K562 (cell line): Measurements from ENCODE around the gene KCNK7. TPM values are rescaled to one million over a fixed set of nuclear protein-coding genes. Genes with fewer than 3 reads are reported as not detected.
A peak's percentile ranks its signal among the peaks of the same experiment; 100 is the strongest.

Experiments used
- ETV5 ChIP-seq: sonication (generic); formaldehyde crosslinking; IDR thresholded peaks from 2 replicates; pipeline ENCODE4 v1.4.0; 2020; ENCODE audit warnings: low read depth, mild to moderate bottlenecking, missing genetic modification reagents
- FOXJ3 ChIP-seq: sonication (generic); formaldehyde crosslinking; IDR thresholded peaks from 2 replicates; pipeline ENCODE4 v1.4.0; 2020; ENCODE audit warnings: mild to moderate bottlenecking, missing genetic modification reagents
- HMG20A ChIP-seq: fragments of 450-650 bp; formaldehyde crosslinking; conservative IDR thresholded peaks from 2 replicates; pipeline ENCODE4 v1.4.0; 2020; ENCODE audit warnings: mild to moderate bottlenecking, mixed read lengths
- HMGN3 ChIP-seq: IDR thresholded peaks from 2 replicates; pipeline ENCODE4 v1.6.1; 2011; ENCODE audit warnings: borderline replicate concordance, low read depth, mild to moderate bottlenecking, mixed read lengths, low read length; ENCODE audit not compliant: insufficient read length; ENCODE audit errors: extremely low read depth
- HNRNPK ChIP-seq: fragments of 200-400 bp; formaldehyde crosslinking; IDR thresholded peaks from one replicate; pipeline ENCODE4 v1.6.1; 2018; ENCODE audit warnings: mild to moderate bottlenecking, low read depth, low read length; ENCODE audit not compliant: poor library complexity, severe bottlenecking
- ILK ChIP-seq: fragments of 450-650 bp; IDR thresholded peaks from 2 replicates; pipeline ENCODE4 v1.6.1; 2016; ENCODE audit warnings: missing genetic modification characterization, low read depth, mild to moderate bottlenecking, missing compliant biosample characterization, moderate library complexity, borderline replicate concordance
- MEF2A ChIP-seq: IDR thresholded peaks from 2 replicates; pipeline ENCODE4 v1.6.1; 2011; ENCODE audit warnings: low read depth, mild to moderate bottlenecking, low read length, moderate library complexity; ENCODE audit not compliant: control insufficient read depth
- NCOA6 ChIP-seq: fragments of 450-650 bp; IDR thresholded peaks from 2 replicates; pipeline ENCODE4 v1.6.1; 2017; ENCODE audit warnings: mild to moderate bottlenecking
- NR2F6 ChIP-seq: fragments of 450-650 bp; formaldehyde crosslinking; IDR thresholded peaks from 2 replicates; pipeline ENCODE4 v1.4.0; 2020; ENCODE audit warnings: mild to moderate bottlenecking
- RBM17 ChIP-seq: fragments of 200-400 bp; formaldehyde crosslinking; IDR thresholded peaks from 2 replicates; pipeline ENCODE4 v1.6.1; 2017; ENCODE audit warnings: low read depth, mild to moderate bottlenecking, low read length, borderline replicate concordance
- SMAD4 ChIP-seq: fragments of 250-450 bp; sonication (Bioruptor Pico); conservative IDR thresholded peaks from 2 replicates; pipeline ENCODE4 v1.8.0; 2021; ENCODE audit warnings: inconsistent platforms, mild to moderate bottlenecking, moderate library complexity
- SMARCC2 ChIP-seq: fragments of 450-650 bp; IDR thresholded peaks from 2 replicates; pipeline ENCODE4 v1.6.1; 2017; ENCODE audit warnings: antibody characterized with exemption, moderate library complexity, mild to moderate bottlenecking, low read depth
- SRSF7 ChIP-seq: fragments of 200-400 bp; formaldehyde crosslinking; optimal IDR thresholded peaks from 2 replicates; pipeline ENCODE3; 2017; ENCODE audit warnings: mild to moderate bottlenecking, low read depth, low read length
- TAF1 ChIP-seq: IDR thresholded peaks from 2 replicates; pipeline ENCODE4 v1.6.1; 2011; ENCODE audit warnings: mild to moderate bottlenecking, low read length, moderate library complexity; ENCODE audit not compliant: insufficient read depth, control insufficient read depth, severe bottlenecking; ENCODE audit errors: extremely low read depth
- TAF7 ChIP-seq: fragments of 450-650 bp; IDR thresholded peaks from 2 replicates; pipeline ENCODE4 v1.6.1; 2016; ENCODE audit warnings: missing genetic modification characterization, missing compliant biosample characterization
- TRIM28 ChIP-seq: fragments of 450-650 bp; IDR thresholded peaks from 2 replicates; pipeline ENCODE4 v1.6.1; 2017
- ZC3H8 ChIP-seq: fragments of 450-650 bp; IDR thresholded peaks from 2 replicates; pipeline ENCODE4 v1.6.1; 2017
- ZNF174 ChIP-seq: fragments of 250-450 bp; sonication (Bioruptor Pico); IDR thresholded peaks from 2 replicates; pipeline ENCODE4 v1.4.0; 2020; ENCODE audit warnings: mild to moderate bottlenecking
- ZNF436 ChIP-seq: fragments of 250-450, 450-650 bp; sonication (Bioruptor Pico); formaldehyde crosslinking; IDR thresholded peaks from 2 replicates; pipeline ENCODE4 v1.7.0; 2020; ENCODE audit warnings: mild to moderate bottlenecking
- ZNF57 ChIP-seq: fragments of 450-650 bp; formaldehyde crosslinking; IDR thresholded peaks from 2 replicates; pipeline ENCODE4 v1.4.0; 2020; ENCODE audit warnings: mild to moderate bottlenecking, moderate library complexity
- polyA plus RNA-seq, 8 experiments: library from polyadenylated mRNA; depleted of rRNA in 4 of 8; stranded (reverse) in 5 of 8; unstranded in 3 of 8; fragments of >200 nt; fragmentation: Nextera tagmentation in 2 of 8; fragmentation: Illumina TruSeq in 1 of 8; extraction: Ambion mirVana in 2 of 8; extraction: Trizol in 1 of 8; gene quantifications; 2 replicates each; pipeline versions ENCODE4 v1.2.1 to v1.2.3, GENCODE V29; 2011 to 2014; ENCODE audit warnings: inconsistent platforms in 1 of 8, missing spikeins in 1 of 8
- total RNA-seq, 7 experiments: library from RNA; depleted of rRNA in 6 of 7; stranded (reverse); fragments of >200 nt in 6 of 7; fragmentation: Illumina TruSeq in 2 of 7; extraction: Trizol in 2 of 7; gene quantifications; 2 replicates each; pipeline versions ENCODE4 v1.2.1 to v1.2.3, GENCODE V29; 2011 to 2021; ENCODE audit warnings: low replicate concordance in 1 of 7
- TF ChIP-seq, protein P1 (sequence below): sonication (generic); IDR thresholded peaks from 2 replicates; pipeline ENCODE4 v1.6.1; 2016
- TF ChIP-seq, protein P2 (sequence below): fragments of 250-450 bp; sonication (Bioruptor Pico); IDR thresholded peaks from 2 replicates; pipeline ENCODE4 v1.8.0; 2021; ENCODE audit warnings: mild to moderate bottlenecking, moderate library complexity
- TF ChIP-seq, protein P3 (sequence below): fragments of 450-650 bp; formaldehyde crosslinking; IDR thresholded peaks from 2 replicates; pipeline ENCODE4 v1.4.0; 2020; ENCODE audit warnings: mild to moderate bottlenecking, moderate library complexity
- TF ChIP-seq, protein P4 (sequence below): fragments of 250-450 bp; sonication (Bioruptor Pico); IDR thresholded peaks from 2 replicates; pipeline ENCODE4 v1.5.0; 2020; ENCODE audit warnings: mild to moderate bottlenecking

KCNK7 gene
- total and polyA plus RNA-seq, 9 of the 15 experiments (the other 6 are each of a cell fraction or from before 2014, with no cell fraction given) = 0.07 to 0.40 TPM; not detected in 7

DNA sequence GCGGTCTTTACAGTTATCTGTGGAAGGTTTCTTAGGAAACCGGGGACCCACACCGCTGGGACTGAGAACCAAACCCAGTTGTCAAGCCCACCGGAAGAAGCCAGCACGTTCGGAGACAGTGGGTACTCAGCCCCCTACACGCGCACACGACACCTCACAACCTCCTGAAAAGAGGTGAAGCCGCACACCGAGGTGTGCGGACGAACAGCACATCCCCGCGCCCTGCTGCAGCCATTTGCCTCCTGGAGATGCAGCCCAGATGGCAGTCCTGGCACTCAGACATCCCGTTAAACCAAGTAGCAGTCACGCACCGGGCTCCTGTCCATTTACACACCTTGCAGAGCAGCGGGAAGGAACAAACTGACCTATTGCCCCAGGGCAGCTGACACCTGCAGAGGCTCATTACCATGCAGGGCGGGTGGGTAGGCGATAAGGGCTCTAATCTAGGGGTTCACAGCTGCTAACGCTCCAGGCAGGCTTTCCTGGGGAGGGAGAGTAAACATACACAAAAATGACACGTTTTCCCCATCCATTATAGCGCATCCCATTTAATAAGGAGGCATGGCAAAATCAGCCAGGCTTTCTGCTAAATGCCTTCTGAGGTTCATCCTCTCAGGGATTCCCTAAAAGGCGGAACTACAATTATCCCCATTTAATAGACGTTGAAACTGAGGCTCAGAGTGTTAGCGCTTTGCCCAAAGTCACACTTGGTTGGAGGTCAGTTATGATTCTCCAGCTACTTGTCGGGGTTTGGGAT is 20.6 kb downstream of the KCNK7 start (continued):
- TF ChIP-seq, protein P1, sequence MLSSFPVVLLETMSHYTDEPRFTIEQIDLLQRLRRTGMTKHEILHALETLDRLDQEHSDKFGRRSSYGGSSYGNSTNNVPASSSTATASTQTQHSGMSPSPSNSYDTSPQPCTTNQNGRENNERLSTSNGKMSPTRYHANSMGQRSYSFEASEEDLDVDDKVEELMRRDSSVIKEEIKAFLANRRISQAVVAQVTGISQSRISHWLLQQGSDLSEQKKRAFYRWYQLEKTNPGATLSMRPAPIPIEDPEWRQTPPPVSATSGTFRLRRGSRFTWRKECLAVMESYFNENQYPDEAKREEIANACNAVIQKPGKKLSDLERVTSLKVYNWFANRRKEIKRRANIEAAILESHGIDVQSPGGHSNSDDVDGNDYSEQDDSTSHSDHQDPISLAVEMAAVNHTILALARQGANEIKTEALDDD = no peak; the same call in 1 of the 2 replicates
- TF ChIP-seq, protein P2, sequence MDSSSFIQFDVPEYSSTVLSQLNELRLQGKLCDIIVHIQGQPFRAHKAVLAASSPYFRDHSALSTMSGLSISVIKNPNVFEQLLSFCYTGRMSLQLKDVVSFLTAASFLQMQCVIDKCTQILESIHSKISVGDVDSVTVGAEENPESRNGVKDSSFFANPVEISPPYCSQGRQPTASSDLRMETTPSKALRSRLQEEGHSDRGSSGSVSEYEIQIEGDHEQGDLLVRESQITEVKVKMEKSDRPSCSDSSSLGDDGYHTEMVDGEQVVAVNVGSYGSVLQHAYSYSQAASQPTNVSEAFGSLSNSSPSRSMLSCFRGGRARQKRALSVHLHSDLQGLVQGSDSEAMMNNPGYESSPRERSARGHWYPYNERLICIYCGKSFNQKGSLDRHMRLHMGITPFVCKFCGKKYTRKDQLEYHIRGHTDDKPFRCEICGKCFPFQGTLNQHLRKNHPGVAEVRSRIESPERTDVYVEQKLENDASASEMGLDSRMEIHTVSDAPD (CRISPR knock-in tag) = no peak; the same call in 1 of the 2 replicates
- TF ChIP-seq TAF7 (tag) (no peak), MEF2A (no peak), TRIM28 (peak; percentile 60; the same call in 1 of the 2 replicates), HNRNPK (no peak), ZNF436 (CRISPR knock-in tag) (no peak), HMGN3 (no peak), TAF1 (peak; percentile 37), SMAD4 (CRISPR knock-in tag) (peak; percentile 81), SRSF7 (no peak), HMG20A (CRISPR knock-in tag) (no peak), ZNF57 (CRISPR knock-in tag) (no peak), NCOA6 (no peak), ZC3H8 (no peak), FOXJ3 (CRISPR knock-in tag) (no peak), ETV5 (CRISPR knock-in tag) (peak; percentile 79; the same call in 1 of the 2 replicates), RBM17 (no peak), SMARCC2 (peak; percentile 62; the same call in 1 of the 2 replicates), NR2F6 (CRISPR knock-in tag) (no peak), ZNF174 (CRISPR knock-in tag) (no peak), ILK (tag) (no peak)
- TF ChIP-seq, protein P3, sequence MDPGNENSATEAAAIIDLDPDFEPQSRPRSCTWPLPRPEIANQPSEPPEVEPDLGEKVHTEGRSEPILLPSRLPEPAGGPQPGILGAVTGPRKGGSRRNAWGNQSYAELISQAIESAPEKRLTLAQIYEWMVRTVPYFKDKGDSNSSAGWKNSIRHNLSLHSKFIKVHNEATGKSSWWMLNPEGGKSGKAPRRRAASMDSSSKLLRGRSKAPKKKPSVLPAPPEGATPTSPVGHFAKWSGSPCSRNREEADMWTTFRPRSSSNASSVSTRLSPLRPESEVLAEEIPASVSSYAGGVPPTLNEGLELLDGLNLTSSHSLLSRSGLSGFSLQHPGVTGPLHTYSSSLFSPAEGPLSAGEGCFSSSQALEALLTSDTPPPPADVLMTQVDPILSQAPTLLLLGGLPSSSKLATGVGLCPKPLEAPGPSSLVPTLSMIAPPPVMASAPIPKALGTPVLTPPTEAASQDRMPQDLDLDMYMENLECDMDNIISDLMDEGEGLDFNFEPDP = no peak
- TF ChIP-seq, protein P4, sequence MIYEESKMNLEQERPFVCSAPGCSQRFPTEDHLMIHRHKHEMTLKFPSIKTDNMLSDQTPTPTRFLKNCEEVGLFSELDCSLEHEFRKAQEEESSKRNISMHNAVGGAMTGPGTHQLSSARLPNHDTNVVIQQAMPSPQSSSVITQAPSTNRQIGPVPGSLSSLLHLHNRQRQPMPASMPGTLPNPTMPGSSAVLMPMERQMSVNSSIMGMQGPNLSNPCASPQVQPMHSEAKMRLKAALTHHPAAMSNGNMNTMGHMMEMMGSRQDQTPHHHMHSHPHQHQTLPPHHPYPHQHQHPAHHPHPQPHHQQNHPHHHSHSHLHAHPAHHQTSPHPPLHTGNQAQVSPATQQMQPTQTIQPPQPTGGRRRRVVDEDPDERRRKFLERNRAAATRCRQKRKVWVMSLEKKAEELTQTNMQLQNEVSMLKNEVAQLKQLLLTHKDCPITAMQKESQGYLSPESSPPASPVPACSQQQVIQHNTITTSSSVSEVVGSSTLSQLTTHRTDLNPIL (CRISPR knock-in tag) = no peak
